GM06990 (cell line): ENCODE measurements around the gene RNF144A.

Source experiments
- DNase-seq: peaks from one replicate; pipeline ENCODE4 v3.0.0-alpha.2; 2011; ENCODE audit not compliant: insufficient read length; ENCODE audit errors: extremely low read depth
- H3K27me3 ChIP-seq: replicated peaks from 2 replicates; pipeline ENCODE4 v1.6.0; 2011; ENCODE audit warnings: low read length; ENCODE audit not compliant: control insufficient read depth, insufficient read depth
- H3K36me3 ChIP-seq: 2 replicates; pipeline ENCODE4 v1.5.1; 2011; ENCODE audit warnings: low read length; ENCODE audit not compliant: control insufficient read depth, insufficient read depth
- H3K4me3 ChIP-seq: replicated peaks from 2 replicates; pipeline ENCODE4 v1.5.1; 2011; ENCODE audit warnings: low read depth, mild to moderate bottlenecking, control low read depth, low read length
- TF ChIP-seq, protein P1 (sequence below): IDR thresholded peaks from 2 replicates; pipeline ENCODE4 v1.5.1; 2011; ENCODE audit warnings: low read length, control low read depth, mild to moderate bottlenecking, inconsistent platforms; ENCODE audit not compliant: insufficient read depth, poor library complexity, severe bottlenecking

RNF144A gene

DNA sequence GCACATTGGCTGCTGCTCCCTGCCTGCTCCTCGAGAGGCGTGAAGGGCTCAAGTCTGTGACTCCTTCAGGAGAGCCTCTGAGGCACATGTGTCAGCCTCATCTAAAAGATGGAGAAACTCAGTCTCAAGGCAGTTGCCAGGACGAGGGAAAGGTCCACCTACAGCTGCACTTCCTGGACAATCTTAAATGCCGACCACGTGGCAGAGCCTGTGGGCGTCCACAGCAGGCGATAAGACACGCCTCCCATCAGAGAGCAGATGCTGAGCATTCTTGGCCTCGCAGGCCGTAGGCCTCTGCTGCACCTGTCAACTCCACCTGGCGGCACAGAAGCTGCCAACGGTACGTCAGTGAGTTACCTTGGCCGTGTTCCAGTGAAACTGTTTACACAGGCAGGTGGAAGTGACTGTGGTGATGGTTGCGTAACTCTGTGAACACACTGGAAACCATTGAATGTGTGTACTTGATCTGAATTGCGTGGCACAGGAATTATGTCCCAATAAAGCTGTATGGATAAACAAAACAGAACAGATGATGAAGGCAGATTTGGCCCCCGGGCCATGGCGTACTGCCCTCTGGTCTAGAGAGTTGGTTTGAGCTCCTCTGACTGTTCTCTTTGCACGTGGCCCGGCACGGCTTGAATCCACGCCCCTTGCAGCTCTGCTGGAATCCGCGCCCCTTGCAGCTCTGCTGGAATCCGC is 114.5 kb downstream of the RNF144A start:
- Histone ChIP-seq H3K36me3 (no peaks in the 10 kb centered on the region), H3K27me3 (no peaks in the 10 kb centered on the region), H3K4me3 (no peak overlapping the region)
- TF ChIP-seq, protein P1, sequence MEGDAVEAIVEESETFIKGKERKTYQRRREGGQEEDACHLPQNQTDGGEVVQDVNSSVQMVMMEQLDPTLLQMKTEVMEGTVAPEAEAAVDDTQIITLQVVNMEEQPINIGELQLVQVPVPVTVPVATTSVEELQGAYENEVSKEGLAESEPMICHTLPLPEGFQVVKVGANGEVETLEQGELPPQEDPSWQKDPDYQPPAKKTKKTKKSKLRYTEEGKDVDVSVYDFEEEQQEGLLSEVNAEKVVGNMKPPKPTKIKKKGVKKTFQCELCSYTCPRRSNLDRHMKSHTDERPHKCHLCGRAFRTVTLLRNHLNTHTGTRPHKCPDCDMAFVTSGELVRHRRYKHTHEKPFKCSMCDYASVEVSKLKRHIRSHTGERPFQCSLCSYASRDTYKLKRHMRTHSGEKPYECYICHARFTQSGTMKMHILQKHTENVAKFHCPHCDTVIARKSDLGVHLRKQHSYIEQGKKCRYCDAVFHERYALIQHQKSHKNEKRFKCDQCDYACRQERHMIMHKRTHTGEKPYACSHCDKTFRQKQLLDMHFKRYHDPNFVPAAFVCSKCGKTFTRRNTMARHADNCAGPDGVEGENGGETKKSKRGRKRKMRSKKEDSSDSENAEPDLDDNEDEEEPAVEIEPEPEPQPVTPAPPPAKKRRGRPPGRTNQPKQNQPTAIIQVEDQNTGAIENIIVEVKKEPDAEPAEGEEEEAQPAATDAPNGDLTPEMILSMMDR = no peak
- DNase-seq = no peak

DNA sequence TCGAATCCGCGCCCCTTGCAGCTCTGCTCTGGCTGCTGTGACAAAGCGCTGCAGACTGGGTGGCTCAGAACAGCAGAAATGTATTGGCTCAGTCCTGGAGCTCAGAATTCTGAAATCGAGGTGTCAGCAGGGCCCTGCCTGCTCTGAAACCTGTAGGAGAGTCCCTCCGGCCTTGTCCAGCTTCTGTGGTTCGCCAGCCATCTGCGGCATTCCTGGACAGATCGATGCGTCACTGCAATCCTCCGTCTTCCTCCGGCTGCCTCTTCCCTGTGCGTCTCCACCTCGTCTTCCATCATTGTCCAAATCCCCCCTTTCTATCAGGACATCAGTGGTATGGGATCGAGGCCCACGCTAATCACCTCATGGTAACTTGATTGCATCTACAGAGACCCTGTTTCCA is 115.2 kb downstream of the RNF144A start:
- Histone ChIP-seq H3K27me3 (no peaks in the 10 kb centered on the region), H3K4me3 (no peak overlapping the region), H3K36me3 (no peaks in the 10 kb centered on the region)
- TF ChIP-seq, protein P1 = no peak
- no peak for DNase-seq

DNA sequence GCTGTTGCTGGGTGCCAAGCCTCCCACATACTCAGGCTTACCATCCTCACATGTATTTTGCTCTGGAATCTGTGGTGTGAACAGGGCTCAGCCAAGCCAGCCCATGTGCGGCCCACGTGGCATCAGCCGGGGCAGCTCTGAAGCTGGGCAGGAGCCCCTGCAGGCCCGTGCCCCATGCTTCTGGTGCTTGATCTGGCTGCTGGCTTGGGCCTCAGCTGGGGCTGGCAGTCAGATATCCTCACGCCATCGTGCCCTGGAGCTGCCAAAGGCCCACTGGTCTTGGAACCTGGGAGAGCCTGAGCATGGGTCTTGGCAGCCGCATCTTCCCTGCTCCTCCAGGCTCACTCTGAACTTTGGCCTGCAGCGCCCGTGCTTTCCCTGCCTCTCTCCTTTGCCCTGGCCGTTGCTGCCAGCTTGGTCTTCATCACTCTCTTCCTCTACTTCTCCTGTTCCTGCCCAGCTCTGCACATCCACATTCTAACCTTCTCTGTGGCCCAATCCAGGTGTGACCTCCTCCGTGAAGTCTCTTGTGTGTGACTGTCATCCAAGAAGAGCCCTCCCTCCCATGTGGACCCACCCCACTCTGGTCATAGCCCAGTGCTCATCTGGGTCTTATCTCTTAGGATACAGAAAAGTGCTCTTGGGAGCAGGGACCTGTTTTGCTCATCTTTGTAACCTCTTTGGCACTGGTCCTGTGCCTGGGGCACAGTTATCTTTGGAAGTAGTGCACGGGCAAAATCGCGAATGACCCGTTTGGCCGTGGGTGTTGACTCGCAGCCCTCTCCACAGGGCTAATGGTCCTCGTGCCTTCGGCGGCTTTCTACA is 116.1 kb downstream of the RNF144A start:
- no peaks in the 10 kb centered on the region for H3K27me3 ChIP-seq
- H3K4me3 ChIP-seq = no peak overlapping the region
- no peak for DNase-seq
- H3K36me3 ChIP-seq = no peaks in the 10 kb centered on the region
- TF ChIP-seq, protein P1 = no peak

GRCh38 chr2:7034303-7034702 is 117.1 kb downstream of the RNF144A start:
- DNase-seq = no peak
- no peak overlapping the region for H3K4me3 ChIP-seq
- TF ChIP-seq, protein P1 = no peak
- H3K27me3 ChIP-seq = no peaks in the 10 kb centered on the region
- no peaks in the 10 kb centered on the region for H3K36me3 ChIP-seq

GRCh38 chr2:7035884-7036283 is 118.7 kb downstream of the RNF144A start:
- no peak for DNase-seq
- no peaks in the 10 kb centered on the region for H3K27me3 ChIP-seq
- H3K36me3 ChIP-seq = no peaks in the 10 kb centered on the region
- TF ChIP-seq, protein P1 = no peak
- H3K4me3 ChIP-seq = no peak overlapping the region
